Skin epidermis (tissue), 12 donors: ENCODE data around the gene EVX2.
A peak's percentile ranks its signal among the peaks of the same experiment; 100 is the strongest.

Experiments used
- H3K27ac ChIP-seq, 21 experiments: fragments of 200-600 bp; sonication (generic) in 11 of 21; one replicate each; pipeline ENCODE4 v1.5.0; 2020; ENCODE audit warnings: mild to moderate bottlenecking in 3 of 21, inconsistent platforms in 2 of 21, moderate library complexity in 2 of 21
- H3K4me3 ChIP-seq, 7 experiments: fragments of 200-600 bp; sonication (generic) in 2 of 7; one replicate each; pipeline ENCODE4 v1.5.0; 2020; ENCODE audit warnings: inconsistent platforms in 2 of 7, mild to moderate bottlenecking in 2 of 7, moderate library complexity in 1 of 7

EVX2 gene

GRCh38 chr2:176123411-176124109, 39.8 kb upstream of the EVX2 start:
- Histone ChIP-seq H3K4me3 (peak overlapping the region; percentile 26 to 62 (median 41)), H3K27ac (peak overlapping the region in 17 of 21 experiments; percentile 19 to 91 (median 76))

- peak within 1 kb of the TSS; percentile 26 to 62 (median 41) for H3K4me3 ChIP-seq
- H3K27ac ChIP-seq = peak within 1 kb of the TSS in 19 of 21 experiments; percentile 19 to 91 (median 75)
These were observed 39.1 kb upstream of the EVX2 start, which contains the start of gene HOXD9 for GRCh38 chr2:176122683-176123410. HOXD9 (plus strand) TSS chr2:176122719; CDS start chr2:176122769, 50 bp downstream.

GRCh38 chr2:176122052-176122682, 38.4 kb upstream of the EVX2 start:
- Histone ChIP-seq H3K4me3 (peak overlapping the region; percentile 26 to 62 (median 41)), H3K27ac (peak overlapping the region in 18 of 21 experiments; percentile 19 to 91 (median 74))

GRCh38 chr2:176121190-176122051, 37.7 kb upstream of the EVX2 start:
- Histone ChIP-seq H3K4me3 (peak overlapping the region; percentile 26 to 62 (median 41)), H3K27ac (peak overlapping the region in 17 of 21 experiments; percentile 2 to 91 (median 75))

GRCh38 chr2:176120364-176121189, 36.8 kb upstream of the EVX2 start:
- peak overlapping the region in 9 of 21 experiments; percentile 3 to 91 (median 76) for H3K27ac ChIP-seq
- peak overlapping the region in 2 of 7 experiments; percentile 1 to 50 for H3K4me3 ChIP-seq

- Histone ChIP-seq H3K4me3 (peak overlapping the region in 2 of 7 experiments; percentile 15 to 24), H3K27ac (peak overlapping the region in 3 of 21 experiments; percentile 54 to 71 (median 55))
These were observed 35.0 kb upstream of the EVX2 start for GRCh38 chr2:176118601-176119339.

GRCh38 chr2:176117823-176118371, 34.1 kb upstream of the EVX2 start:
- H3K27ac ChIP-seq = peak overlapping the region in 6 of 21 experiments; percentile 1 to 71 (median 54)
- peak overlapping the region; percentile 7 to 24 (median 15) for H3K4me3 ChIP-seq

GRCh38 chr2:176117162-176117822, 33.5 kb upstream of the EVX2 start:
- peak overlapping the region; percentile 7 to 24 (median 15) for H3K4me3 ChIP-seq
- peak overlapping the region in 6 of 21 experiments; percentile 1 to 71 (median 54) for H3K27ac ChIP-seq

- Histone ChIP-seq H3K4me3 (peak within 1 kb of the TSS; percentile 9 to 25 (median 15)), H3K27ac (peak within 1 kb of the TSS in 10 of 21 experiments; percentile 1 to 71 (median 34))
These were observed 32.4 kb upstream of the EVX2 start, which contains the start of gene HOXD10 for GRCh38 chr2:176115883-176116813. HOXD10 (plus strand) TSS chr2:176116778; CDS start chr2:176116834, 56 bp downstream.

- Histone ChIP-seq H3K27ac (no peak overlapping the region), H3K4me3 (no peak overlapping the region)
These were observed 31.3 kb upstream of the EVX2 start for GRCh38 chr2:176114930-176115625.

- Histone ChIP-seq H3K27ac (no peak overlapping the region), H3K4me3 (no peak overlapping the region)
These were observed 30.6 kb upstream of the EVX2 start for GRCh38 chr2:176114120-176114929.

GRCh38 chr2:176112375-176113302, 28.9 kb upstream of the EVX2 start:
- Histone ChIP-seq H3K4me3 (no peak overlapping the region), H3K27ac (no peak overlapping the region)

GRCh38 chr2:176111846-176112374, 28.1 kb upstream of the EVX2 start:
- Histone ChIP-seq H3K4me3 (no peak overlapping the region), H3K27ac (no peak overlapping the region)
